Astrocyte of the cerebellum (primary cell): ENCODE results near the gene PTPRA.

Experiments used
- DNase-seq: peaks from one replicate; pipeline ENCODE4 v3.0.0-alpha.2; 2011; ENCODE audit warnings: low read depth
- H3K4me3 ChIP-seq: 2 replicates; pipeline ENCODE4 v1.5.1; 2011; ENCODE audit warnings: mild to moderate bottlenecking, low read depth, low read length, moderate library complexity
- in situ Hi-C: cut with HindIII; loops from 2 replicates; pipeline ENCODE4 v1.10.0; 2017; ENCODE audit warnings: low sequenced_read_pairs
- TF ChIP-seq, protein P1 (sequence below): IDR thresholded peaks from 2 replicates; pipeline ENCODE4 v1.5.1; 2012; ENCODE audit warnings: low read length, low read depth, moderate library complexity, mild to moderate bottlenecking; ENCODE audit errors: missing control alignments

The PTPRA gene

DNA sequence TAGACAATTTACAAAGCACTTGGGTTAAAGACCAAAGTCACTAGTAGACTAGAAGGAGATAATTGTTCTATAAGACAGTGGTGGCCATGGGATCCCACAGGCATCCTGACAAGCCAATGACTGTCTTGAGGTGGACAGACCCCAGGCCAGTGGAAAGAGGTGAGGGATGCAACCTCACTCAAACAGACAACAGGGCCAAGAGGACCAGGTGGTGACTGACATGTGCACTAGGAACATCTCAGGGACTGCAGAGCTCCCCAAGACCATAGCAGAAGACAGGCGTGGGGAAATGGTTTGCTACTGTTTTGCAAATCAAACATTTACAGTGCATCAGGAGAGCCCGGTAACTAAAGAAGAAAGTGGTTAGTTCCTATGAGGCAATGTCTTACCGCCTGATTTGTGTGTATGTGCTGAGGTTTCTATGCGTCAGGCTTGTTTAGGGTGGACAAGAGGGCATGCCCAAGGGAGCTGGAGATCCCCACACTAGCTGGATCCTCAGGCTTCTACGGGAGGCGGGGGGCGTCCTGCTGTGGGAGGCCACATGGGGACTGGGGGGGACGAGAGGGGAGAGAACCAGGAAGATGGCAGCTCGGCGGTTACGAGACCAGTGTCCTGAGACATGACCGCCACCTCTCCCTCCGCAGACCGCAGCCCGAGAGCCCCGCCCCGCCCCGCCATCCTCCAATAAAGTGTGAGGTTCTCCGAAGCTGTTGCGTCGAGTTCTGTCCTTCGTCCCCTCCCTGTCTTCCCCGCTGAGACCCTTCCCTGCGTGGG is 171.9 kb downstream of the PTPRA start:
- TF ChIP-seq, protein P1, sequence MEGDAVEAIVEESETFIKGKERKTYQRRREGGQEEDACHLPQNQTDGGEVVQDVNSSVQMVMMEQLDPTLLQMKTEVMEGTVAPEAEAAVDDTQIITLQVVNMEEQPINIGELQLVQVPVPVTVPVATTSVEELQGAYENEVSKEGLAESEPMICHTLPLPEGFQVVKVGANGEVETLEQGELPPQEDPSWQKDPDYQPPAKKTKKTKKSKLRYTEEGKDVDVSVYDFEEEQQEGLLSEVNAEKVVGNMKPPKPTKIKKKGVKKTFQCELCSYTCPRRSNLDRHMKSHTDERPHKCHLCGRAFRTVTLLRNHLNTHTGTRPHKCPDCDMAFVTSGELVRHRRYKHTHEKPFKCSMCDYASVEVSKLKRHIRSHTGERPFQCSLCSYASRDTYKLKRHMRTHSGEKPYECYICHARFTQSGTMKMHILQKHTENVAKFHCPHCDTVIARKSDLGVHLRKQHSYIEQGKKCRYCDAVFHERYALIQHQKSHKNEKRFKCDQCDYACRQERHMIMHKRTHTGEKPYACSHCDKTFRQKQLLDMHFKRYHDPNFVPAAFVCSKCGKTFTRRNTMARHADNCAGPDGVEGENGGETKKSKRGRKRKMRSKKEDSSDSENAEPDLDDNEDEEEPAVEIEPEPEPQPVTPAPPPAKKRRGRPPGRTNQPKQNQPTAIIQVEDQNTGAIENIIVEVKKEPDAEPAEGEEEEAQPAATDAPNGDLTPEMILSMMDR: no peak
- H3K4me3 ChIP-seq: peak overlapping the region; percentile 81
- in situ Hi-C loops: no loop called here
- DNase-seq: peak; percentile 34

DNA sequence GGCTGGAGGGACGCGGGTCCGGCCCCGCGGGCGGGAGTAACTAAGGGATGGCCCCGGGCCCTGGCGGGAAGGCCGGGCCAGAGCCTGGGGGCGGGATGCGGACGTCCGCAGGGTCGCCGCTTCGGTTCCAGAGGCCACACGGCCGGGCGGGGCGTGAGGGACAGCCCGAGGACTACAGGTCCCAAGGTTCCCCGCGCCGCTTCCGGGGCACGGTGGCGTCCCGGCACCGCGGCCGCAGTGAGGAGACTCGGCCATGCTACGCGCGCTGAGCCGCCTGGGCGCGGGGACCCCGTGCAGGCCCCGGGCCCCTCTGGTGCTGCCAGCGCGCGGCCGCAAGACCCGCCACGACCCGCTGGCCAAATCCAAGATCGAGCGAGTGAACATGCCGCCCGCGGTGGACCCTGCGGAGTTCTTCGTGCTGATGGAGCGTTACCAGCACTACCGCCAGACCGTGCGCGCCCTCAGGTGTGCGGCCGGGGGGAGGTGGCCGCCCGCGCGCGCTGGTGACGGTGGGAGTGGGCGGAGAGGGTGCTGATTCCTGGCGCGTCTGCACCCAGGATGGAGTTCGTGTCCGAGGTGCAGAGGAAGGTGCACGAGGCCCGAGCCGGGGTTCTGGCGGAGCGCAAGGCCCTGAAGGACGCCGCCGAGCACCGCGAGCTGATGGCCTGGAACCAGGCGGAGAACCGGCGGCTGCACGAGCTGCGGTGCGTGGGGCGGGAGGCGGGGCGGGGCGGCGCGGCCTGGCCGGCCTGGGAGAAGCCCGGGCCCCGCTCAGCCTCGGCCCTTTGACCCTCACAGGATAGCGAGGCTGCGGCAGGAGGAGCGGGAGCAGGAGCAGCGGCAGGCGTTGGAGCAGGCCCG is 172.8 kb downstream of the PTPRA start, which contains the start of gene MRPS26:
MRPS26 (plus strand) TSS at position 237 of the 861 bp plus-strand sequence; CDS start at position 254, 17 bp downstream.
- peak; percentile 31 for DNase-seq
- in situ Hi-C loops: no loop called here
- TF ChIP-seq, protein P1: no peak
- H3K4me3 ChIP-seq: peak within 1 kb of the TSS; percentile 81

DNA sequence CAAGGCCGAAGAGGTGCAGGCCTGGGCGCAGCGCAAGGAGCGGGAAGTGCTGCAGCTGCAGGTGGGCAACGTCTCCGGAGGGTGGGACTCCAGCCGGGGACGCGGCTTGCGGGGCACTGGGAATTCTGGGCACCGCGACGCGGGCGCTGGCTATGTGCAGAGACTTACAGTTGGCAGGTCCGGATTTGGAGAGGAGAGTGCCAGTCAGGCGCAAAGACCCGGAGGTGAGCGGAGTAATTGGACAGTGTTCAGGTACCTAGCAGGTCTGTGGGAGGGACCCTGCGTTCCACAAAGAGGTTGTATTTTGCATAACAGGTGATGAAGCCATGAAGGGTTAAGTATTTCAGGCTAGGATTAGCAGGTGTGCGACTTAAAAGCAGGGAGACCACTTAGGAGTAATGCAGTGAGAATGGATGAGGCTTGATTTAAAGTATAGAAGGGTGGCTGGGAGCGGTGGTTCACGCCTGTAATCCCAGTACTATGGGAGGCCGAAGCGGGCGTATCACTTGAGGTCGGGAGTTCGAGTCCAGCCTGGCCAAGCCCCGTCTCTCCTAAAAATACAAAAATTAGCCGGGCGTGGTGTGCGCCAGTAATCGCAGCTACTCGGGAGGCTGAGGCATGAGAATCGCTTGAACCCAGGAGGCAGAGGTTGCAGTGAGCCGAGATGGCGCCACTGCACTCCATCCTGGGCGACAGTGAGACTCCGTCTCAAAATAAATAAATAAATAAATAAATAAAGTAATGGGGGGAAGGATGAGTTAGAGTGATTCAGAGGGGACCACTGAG is 173.6 kb downstream of the PTPRA start:
- TF ChIP-seq, protein P1: no peak
- DNase-seq: no peak
- H3K4me3 ChIP-seq: peak overlapping the region; percentile 81
- in situ Hi-C loops: no loop called here

DNA sequence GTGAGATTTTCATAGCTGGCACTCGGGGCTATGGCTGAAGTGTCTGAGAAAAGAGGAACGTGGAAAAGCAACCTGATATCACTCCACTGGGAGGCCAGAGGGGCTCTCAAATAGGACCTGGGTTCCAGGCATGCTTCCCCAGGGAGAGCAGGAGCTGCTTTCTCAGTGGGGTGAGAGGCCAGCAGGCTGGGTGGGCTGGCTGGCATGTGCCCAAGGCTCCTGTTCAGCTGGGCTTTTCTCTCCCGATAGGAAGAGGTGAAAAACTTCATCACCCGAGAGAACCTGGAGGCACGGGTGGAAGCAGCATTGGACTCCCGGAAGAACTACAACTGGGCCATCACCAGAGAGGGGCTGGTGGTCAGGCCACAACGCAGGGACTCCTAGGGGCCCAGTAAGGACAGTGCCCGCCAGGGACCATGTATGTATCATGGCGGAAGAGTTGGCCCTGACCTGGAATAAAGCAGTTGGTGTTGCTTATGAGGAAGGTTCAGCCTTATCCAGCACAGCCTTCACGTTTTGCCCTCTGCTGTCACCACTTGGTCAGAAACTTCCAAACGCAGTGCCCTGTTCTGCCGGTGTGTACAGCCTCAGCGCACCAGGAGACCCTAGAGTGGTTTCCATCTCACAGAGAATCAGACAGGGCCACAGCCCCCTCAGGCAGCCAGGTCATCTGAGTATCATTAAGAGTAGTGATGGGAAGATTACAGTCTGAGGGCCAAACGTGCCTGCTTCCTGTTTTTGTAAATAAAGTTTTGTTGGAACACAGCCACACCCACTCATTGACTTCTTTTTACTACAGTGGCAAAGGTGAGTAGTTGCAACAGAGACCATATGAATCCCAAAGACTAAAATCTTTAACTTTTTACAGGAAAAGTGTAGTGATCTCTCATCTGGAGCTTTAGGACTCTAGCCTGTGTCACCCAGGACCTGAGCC is 174.5 kb downstream of the PTPRA start:
- no peak for DNase-seq
- in situ Hi-C loops: no loop called here
- TF ChIP-seq, protein P1: no peak
- H3K4me3 ChIP-seq: no peak overlapping the region

DNA sequence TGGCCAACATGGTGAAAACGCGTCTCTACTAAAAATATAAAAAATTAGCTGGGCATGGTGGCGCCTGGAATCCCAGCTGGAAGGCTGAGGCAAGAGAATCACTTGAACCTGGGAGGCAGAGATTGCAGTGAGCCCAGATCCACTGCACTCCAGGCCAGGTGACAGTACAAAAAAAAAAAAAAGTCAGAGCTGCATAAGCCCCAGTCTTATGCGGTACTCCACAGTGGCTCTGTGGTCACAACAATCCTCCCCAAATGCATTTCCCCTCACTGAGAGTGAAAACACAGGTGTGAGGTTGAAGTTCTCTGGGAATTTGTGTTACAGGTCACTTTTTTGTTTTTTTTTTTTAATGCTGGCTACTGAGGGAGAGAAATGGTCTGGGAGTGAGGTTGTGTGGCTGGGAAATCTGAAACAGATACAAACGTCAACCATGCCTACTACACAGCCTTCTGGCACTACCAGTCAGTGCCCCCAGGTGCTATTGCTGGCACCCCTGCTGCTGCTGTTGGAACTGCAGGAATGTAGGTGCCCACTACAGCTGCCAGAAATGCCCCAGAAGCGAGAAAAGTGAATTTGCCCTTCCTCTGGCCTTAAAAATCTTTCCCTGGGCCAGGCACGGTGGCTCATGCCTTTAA is 178.2 kb downstream of the PTPRA start:
- TF ChIP-seq, protein P1: no peak
- in situ Hi-C loops: no loop called here
- H3K4me3 ChIP-seq: no peak overlapping the region
- no peak for DNase-seq
